HG02678 (cell line): ENCODE data around the gene IGSF6.
"Not testable (repeated sequence)": the region's sequence is repeated elsewhere in the genome, so short reads cannot be mapped to it uniquely, and the experiment has no call there.

Experiments used
- ATAC-seq: cut with Tn5 transposase; IDR thresholded peaks from one replicate; pipeline ENCODE4 v1.9.1; 2021; ENCODE audit warnings: mild to moderate bottlenecking, moderate library complexity; ENCODE audit not compliant: unreplicated experiment

Gene IGSF6

GRCh38 chr16:21654466-21654865 is 2.1 kb upstream of the IGSF6 start:
- ATAC-seq, result no peak

DNA sequence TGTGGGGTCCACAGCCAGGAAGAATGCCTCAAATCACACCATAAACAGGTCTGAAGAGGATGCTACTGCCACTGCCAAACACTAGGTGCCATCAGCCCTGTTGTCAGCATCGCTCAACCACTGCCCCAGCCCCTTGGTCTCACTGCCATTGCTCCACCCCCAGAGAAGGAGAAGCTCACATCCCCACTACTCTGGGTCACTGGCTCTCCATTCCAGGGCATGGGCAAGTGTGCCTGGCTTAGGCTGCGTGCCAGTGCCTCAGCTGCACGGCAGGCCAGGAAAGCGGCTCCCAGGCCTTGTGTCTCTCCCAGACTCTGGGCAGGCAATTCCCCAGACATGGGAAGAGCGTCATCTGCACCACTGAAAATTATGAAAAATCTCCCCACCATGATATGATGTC is 1.2 kb upstream of the IGSF6 start:
- ATAC-seq, result no peak

DNA sequence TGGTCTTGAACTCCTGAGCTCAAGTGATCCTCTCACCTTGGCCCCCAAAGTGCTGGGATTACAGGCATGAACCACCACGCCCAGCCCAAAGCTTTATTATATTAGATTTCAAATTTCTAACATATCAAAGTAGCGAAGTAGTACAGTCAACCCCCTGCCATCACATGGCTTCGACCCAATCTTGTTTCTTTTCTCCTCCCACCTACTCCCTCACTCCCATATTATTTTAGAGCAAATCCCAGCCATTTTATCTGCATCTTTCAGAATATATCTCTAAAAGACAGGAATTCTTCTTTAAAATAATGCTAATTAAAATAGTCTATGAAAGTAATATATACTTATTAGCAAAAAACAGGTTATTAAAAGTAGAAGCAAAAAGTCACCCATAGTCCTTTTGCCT is 893 bp downstream of the IGSF6 start:
- ATAC-seq, result no peak

DNA sequence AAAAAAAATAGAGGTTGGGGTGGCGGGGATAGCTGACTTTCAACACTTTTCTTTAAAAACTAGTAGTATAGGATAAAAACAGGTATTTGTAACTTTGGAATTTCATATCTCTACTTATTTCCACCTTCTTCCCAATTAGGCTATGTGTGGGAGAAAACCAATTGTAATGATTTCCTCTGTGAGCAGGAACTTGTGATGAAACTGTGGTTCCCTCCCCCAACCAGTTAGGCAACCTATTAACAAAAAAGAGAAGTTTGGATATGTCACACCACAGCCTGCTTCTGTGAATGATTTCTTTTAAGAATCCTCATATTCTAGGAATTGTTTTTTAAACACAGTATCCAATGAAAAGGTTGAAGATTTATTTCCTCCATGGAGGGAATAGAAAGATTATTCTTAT is 1.9 kb downstream of the IGSF6 start:
- ATAC-seq, result no peak

- not testable (repeated sequence) for ATAC-seq
These were observed 2.5 kb downstream of the IGSF6 start for GRCh38 chr16:21649826-21650406.

DNA sequence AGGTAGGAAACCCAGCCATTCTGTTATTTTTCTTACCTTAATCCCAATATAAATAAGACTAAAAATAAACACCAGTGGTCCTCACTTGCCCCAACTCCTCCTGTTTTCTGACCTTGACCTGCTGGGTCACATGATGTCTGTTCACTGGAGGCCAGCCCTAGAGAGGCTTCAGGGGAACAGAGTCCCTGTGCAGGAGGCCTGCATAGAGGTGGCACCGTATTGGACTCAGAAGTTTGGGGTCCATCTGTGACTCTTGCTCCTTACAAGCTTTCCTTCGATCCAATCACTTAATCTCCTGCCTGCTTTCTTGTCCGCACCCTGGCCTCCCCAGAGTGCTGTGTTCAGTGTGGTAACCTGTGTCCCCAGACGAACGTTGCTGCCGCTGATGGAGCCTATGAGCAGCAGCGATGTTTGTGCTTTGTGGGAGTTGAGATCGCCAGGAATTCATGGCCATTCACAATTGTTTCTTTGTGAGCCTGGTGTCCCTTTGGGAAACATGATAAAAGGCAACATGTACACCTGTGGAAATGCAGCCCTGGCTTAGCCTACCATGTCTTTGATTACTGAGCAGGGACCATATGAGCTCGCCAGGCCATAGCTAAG is 4.7 kb downstream of the IGSF6 start:
- ATAC-seq, result no peak

DNA sequence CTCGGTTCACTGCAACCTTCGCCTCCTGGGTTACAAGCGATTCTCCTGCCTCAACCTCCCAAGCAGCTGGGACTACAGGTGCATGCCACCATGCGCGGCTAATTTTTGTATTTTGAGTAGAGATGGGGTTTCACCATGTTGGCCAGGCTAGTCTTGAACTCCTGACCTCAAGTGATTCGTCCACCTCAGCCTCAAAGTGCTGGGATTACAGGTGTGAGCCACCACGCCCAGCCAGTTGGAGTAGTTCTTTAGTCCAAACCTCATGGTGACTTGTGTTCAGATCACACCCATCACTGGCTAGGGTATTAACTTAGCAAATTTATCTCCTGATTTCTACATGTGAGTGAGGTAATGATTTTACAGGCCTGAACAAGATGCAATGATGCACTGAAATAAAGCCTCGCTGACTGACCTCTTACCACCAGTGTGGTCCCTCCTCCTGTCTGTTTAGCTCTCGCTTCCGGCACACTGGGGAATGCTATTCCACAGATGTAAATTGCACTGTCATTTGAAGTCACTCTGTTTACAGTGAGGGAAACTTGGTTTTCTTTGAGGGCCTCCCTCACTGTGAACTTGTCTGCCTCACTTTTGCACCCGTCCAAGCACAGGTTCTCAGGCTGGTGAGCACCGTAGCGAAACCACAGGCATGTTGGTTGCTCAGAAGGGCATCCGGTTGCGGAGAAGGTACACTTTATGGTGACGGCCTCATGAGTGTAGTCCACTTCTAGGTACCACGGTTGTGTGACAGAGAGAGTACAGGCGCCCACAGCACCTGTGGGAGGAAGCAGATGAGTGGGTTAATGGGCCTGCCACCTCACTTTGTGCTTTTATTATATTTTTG is 5.5 kb downstream of the IGSF6 start:
- ATAC-seq, result peak; percentile 93

- no peak for ATAC-seq
These were observed 6.3 kb downstream of the IGSF6 start for GRCh38 chr16:21646091-21646490.

- peak; percentile 30 for ATAC-seq
These were observed 7.1 kb downstream of the IGSF6 start for GRCh38 chr16:21645261-21645721.

DNA sequence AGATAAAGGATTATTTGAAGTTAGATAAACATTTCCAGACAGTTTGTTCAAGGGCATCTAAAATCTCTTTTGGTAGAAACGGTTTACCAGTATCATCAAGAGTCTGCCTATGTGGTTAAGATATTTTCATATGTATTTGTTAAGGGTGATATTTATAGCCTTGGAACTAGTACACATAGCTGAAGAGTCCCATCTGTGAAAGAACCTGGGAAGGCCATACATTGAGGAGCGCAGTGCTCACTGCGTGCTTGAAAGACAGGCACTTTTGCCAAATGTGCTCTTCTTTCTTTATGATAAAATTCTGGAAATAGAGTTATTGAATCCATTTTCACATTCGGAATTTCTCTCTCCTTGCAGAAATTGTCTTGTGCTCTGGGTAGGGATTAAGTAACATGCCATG is 7.7 kb downstream of the IGSF6 start:
- no peak for ATAC-seq

- ATAC-seq, result no peak
These were observed 8.6 kb downstream of the IGSF6 start for GRCh38 chr16:21643785-21644184.

- no peak for ATAC-seq
These were observed 9.5 kb downstream of the IGSF6 start for GRCh38 chr16:21642861-21643260.

- no peak for ATAC-seq
These were observed 10.5 kb downstream of the IGSF6 start for GRCh38 chr16:21641916-21642315.

- no peak for ATAC-seq
These were observed 12.9 kb downstream of the IGSF6 start for GRCh38 chr16:21639493-21639892.

DNA sequence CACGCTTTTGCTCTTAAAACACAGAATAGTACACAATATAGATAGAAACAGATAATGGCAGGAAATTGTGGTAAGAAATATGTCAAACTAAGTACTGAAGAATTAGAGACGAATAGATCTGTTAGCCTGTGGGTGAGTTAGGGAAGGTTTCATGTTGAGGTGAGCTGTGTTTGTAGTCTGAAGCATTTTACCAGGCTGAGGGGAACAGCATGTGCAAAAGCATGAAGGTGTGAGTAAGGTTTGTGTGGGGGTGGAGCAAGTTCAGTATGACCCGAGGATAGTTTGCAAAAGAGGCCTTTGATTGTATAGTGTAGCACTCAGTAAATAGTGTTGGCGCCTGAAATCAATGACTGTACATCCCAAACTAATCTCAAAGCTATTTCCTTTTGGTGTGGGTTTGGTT is 13.8 kb downstream of the IGSF6 start:
- ATAC-seq, result no peak

GRCh38 chr16:21637032-21637968 is 15.1 kb downstream of the IGSF6 start:
- ATAC-seq, result no peak

- not testable (repeated sequence) for ATAC-seq
These were observed 16.7 kb downstream of the IGSF6 start for GRCh38 chr16:21635694-21636093.

DNA sequence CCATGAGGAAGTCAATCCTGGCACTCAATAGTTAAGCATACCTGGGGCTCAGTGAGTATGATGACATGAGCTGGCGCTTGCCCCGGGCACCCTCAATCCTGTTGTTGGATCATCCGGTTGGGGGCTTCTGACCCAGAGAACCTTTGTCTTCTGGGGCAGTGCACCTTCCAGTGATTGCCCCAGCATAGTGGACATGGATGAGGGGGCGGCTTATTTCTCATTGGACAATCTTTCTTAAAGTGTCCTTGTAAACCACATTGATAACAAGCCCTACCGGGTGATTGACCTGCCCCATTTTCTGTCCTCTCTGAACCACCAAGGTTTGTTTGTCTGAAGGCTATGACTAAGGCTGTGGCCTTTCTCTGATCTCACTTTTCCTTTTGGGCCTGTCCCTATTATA is 18.2 kb downstream of the IGSF6 start:
- no peak for ATAC-seq

GRCh38 chr16:21631951-21632575 is 20.3 kb downstream of the IGSF6 start:
- not testable (repeated sequence) for ATAC-seq

GRCh38 chr16:21631376-21631775 is 21.0 kb downstream of the IGSF6 start:
- not testable (repeated sequence) for ATAC-seq
